ENCODE measurements around the gene JPH4.

Gene JPH4

GRCh38 chr14:23570806-23571483 is 7.6 kb downstream of the JPH4 start:
- Histone ChIP-seq H3K27me3 (peaks cover under 1% of the 10 kb centered on the region; the same call in 1 of the 2 replicates), H4K20me1 (peaks cover 12% of the 10 kb centered on the region; the same call in 1 of the 2 replicates), H3K27ac (peak overlapping the region; percentile 57; the same call in 1 of the 2 replicates), H3K9me3 (no peaks in the 10 kb centered on the region), H3K4me3 (no peak overlapping the region), H3K9ac (no peak overlapping the region), H3K4me2 (peak overlapping the region; percentile 74), H3K36me3 (peaks cover 5% of the 10 kb centered on the region), H3K4me1 (peaks cover 66% of the 10 kb centered on the region)
- no peak for TF ChIP-seq Cebpa-rat (IDR thresholded peaks at IDR 0.05)

- H3K9ac ChIP-seq, result no peak overlapping the region
These were observed 9.0 kb downstream of the JPH4 start for GRCh38 chr14:23569443-23570151.

GRCh38 chr14:23568600-23569331 is 9.8 kb downstream of the JPH4 start:
- Histone ChIP-seq H3K4me3 (peak overlapping the region; percentile 74), H3K9ac (peak overlapping the region; percentile 77; the same call in 1 of the 2 replicates), H3K4me1 (peaks cover 66% of the 10 kb centered on the region), H3K27me3 (no peaks in the 10 kb centered on the region), H3K36me3 (peaks cover 27% of the 10 kb centered on the region), H3K4me2 (peak overlapping the region; percentile 95), H3K27ac (peak overlapping the region; percentile 78), H4K20me1 (peaks cover 12% of the 10 kb centered on the region; the same call in 1 of the 2 replicates), H3K9me3 (no peaks in the 10 kb centered on the region)
- no peak for TF ChIP-seq Cebpa-rat (IDR thresholded peaks at IDR 0.05)

More at GRCh38 chr14:23569443-23570151, 9.0 kb downstream of the JPH4 start:
- TF ChIP-seq Cebpa-rat (IDR thresholded peaks at IDR 0.05), result no peak
- Histone ChIP-seq H3K4me3 (no peak overlapping the region), H4K20me1 (peaks cover 12% of the 10 kb centered on the region; the same call in 1 of the 2 replicates), H3K9me3 (no peaks in the 10 kb centered on the region), H3K27ac (peak overlapping the region; percentile 78), H3K36me3 (peaks cover 19% of the 10 kb centered on the region), H3K27me3 (no peaks in the 10 kb centered on the region), H3K4me2 (peak overlapping the region; percentile 95), H3K4me1 (peaks cover 66% of the 10 kb centered on the region)

GRCh38 chr14:23568021-23568599 is 10.5 kb downstream of the JPH4 start:
- TF ChIP-seq Cebpa-rat (IDR thresholded peaks at IDR 0.05), result no peak
- Histone ChIP-seq H3K4me2 (peak overlapping the region; percentile 95), H3K27me3 (no peaks in the 10 kb centered on the region), H3K27ac (peak overlapping the region; percentile 78), H3K4me1 (peaks cover 61% of the 10 kb centered on the region), H3K9me3 (no peaks in the 10 kb centered on the region), H3K9ac (peak overlapping the region; percentile 77), H3K4me3 (peak overlapping the region; percentile 74), H4K20me1 (peaks cover 16% of the 10 kb centered on the region), H3K36me3 (peaks cover 34% of the 10 kb centered on the region)

DNA sequence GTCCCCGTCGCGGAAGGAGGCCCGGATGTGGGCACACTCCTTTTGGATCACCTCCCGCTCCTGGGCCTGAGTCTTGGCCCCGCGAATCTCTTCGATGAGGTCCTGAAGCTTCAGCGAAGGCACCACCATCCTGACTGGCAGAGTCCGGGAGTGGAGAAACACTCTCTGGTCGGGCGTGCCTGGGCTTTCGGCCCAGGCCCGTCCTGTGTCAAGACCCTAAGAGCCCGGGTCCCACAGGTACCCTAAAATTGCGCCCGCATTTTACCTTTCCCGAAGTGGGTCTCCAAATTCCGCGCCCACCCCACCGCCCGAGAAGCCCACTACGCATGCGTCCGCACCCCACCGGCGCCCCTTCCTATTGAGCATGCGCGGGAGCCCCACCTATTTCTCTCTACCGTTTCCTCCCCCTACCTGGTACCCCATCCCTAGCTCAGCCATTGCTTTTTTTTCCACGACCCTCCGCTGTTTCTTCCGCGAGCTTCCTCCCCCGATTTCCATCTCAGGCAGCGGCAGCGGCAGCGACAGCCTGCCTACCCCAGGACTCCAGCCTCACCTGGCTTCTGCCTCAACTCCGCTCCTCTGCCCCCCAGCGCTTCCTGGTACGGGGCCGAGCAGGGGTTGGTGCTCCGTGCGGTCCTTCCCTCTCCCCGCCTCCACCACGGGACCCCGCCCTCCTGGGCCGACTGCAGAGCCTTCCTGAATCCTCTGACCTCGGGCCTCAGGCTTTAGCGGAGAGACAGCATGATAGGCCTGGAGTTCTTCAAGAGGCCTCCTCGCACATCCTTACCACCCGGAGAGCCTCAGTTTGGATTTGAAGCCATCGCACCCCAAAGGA is 11.2 kb downstream of the JPH4 start, which contains the start of gene AP1G2:
Gene AP1G2, minus strand, starts transcription at position 606 of the 835 bp plus-strand sequence. Its CDS starts 477 bp downstream, at position 129.
- no peak for TF ChIP-seq Cebpa-rat (IDR thresholded peaks at IDR 0.05)
- Histone ChIP-seq H3K27ac (peak within 1 kb of the TSS; percentile 78), H3K4me2 (peak within 1 kb of the TSS; percentile 95), H3K4me3 (peak within 1 kb of the TSS; percentile 74), H3K36me3 (peaks cover 41% of the 10 kb centered on the region), H3K9me3 (no peaks in the 10 kb centered on the region), H3K4me1 (peaks cover 54% of the 10 kb centered on the region), H3K27me3 (no peaks in the 10 kb centered on the region), H4K20me1 (peaks cover 21% of the 10 kb centered on the region), H3K9ac (peak within 1 kb of the TSS; percentile 77)

- Histone ChIP-seq H3K9me3 (no peaks in the 10 kb centered on the region), H3K27ac (peak overlapping the region; percentile 78)
These were observed 11.8 kb downstream of the JPH4 start for GRCh38 chr14:23566778-23567185.

GRCh38 chr14:23566112-23566777 is 12.3 kb downstream of the JPH4 start:
- Histone ChIP-seq H3K9me3 (no peaks in the 10 kb centered on the region), H3K27ac (no peak overlapping the region), H3K4me3 (peak overlapping the region; percentile 74), H3K4me1 (peaks cover 42% of the 10 kb centered on the region), H3K4me2 (peak overlapping the region; percentile 95), H4K20me1 (peaks cover 30% of the 10 kb centered on the region), H3K27me3 (no peaks in the 10 kb centered on the region), H3K9ac (peak overlapping the region; percentile 77; the same call in 1 of the 2 replicates), H3K36me3 (peaks cover 52% of the 10 kb centered on the region)
- TF ChIP-seq Cebpa-rat (IDR thresholded peaks at IDR 0.05), result no peak

More at GRCh38 chr14:23566778-23567185, 11.8 kb downstream of the JPH4 start:
- peak overlapping the region; percentile 74 for H3K4me3 ChIP-seq
- peaks cover 47% of the 10 kb centered on the region for H3K36me3 ChIP-seq
- H3K4me1 ChIP-seq, result peaks cover 48% of the 10 kb centered on the region
- no peaks in the 10 kb centered on the region for H3K27me3 ChIP-seq
- peak overlapping the region; percentile 95 for H3K4me2 ChIP-seq
- peak overlapping the region; percentile 77 for H3K9ac ChIP-seq
- H4K20me1 ChIP-seq, result peaks cover 25% of the 10 kb centered on the region
- TF ChIP-seq Cebpa-rat (IDR thresholded peaks at IDR 0.05), result no peak

DNA sequence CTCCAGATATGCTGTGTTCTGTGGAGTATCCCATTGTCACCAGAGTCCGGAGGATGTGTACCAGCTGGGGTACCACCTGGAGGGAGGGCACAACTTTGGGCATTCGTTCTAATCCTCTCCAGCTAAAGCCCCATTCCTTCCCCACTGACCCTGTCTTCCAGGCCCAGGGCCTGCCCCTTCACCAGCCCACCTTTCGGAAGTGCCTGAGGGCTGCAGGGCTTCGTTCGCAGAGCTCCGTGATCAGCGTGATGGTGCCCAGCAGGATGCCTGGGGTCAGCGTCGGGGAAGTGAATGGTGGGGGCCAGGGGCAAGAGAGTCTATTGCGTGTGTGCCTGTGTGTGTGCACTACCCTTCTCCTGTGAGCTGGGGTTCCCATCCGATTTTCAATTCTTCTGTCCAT is 13.0 kb downstream of the JPH4 start:
- Histone ChIP-seq H3K9me3 (no peaks in the 10 kb centered on the region), H4K20me1 (peaks cover 34% of the 10 kb centered on the region), H3K27me3 (no peaks in the 10 kb centered on the region), H3K4me3 (no peak overlapping the region), H3K36me3 (peaks cover 58% of the 10 kb centered on the region), H3K9ac (no peak overlapping the region), H3K27ac (no peak overlapping the region), H3K4me1 (peaks cover 36% of the 10 kb centered on the region), H3K4me2 (no peak overlapping the region)
- TF ChIP-seq Cebpa-rat (IDR thresholded peaks at IDR 0.05), result no peak
